ENCODE results near the gene SLC26A9.

DNA sequence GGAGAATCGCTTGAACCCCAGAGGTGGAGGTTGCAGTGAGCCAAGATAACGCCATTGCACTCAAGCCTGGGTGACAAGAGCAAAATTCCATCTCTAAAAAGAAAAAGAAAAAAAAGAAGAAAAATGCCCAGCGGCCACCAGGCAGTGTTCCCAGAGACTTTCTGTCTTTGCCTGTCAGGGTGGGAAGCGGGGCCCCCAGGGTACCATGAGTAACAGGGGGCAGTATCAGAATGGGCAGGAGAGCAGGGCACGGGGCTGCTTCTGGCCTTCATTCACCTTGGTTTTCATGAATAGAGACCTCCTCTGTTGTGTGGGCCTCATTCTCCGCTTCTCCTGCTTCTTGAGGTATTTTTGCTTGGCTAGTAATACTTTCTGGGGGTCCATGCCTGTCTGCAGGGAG, 20.4 kb downstream of the SLC26A9 start:
- TF ChIP-seq, protein P1, sequence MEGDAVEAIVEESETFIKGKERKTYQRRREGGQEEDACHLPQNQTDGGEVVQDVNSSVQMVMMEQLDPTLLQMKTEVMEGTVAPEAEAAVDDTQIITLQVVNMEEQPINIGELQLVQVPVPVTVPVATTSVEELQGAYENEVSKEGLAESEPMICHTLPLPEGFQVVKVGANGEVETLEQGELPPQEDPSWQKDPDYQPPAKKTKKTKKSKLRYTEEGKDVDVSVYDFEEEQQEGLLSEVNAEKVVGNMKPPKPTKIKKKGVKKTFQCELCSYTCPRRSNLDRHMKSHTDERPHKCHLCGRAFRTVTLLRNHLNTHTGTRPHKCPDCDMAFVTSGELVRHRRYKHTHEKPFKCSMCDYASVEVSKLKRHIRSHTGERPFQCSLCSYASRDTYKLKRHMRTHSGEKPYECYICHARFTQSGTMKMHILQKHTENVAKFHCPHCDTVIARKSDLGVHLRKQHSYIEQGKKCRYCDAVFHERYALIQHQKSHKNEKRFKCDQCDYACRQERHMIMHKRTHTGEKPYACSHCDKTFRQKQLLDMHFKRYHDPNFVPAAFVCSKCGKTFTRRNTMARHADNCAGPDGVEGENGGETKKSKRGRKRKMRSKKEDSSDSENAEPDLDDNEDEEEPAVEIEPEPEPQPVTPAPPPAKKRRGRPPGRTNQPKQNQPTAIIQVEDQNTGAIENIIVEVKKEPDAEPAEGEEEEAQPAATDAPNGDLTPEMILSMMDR (IDR thresholded peaks at IDR 0.05), result no peak
- no peak for TF ChIP-seq ELF4 (CRISPR knock-in tag; IDR thresholded peaks at IDR 0.05; ENCODE audit: low read depth)
